IMR-90 (cell line): ENCODE data around the gene ECM2.

ENCODE experiments used
- CEBPB ChIP-seq: IDR thresholded peaks from 2 replicates; pipeline ENCODE4 v1.6.1; 2012; ENCODE audit warnings: low read depth, low read length, improper control_type of control experiment
- FOS ChIP-seq: fragments of 150-350 bp; IDR thresholded peaks from 2 replicates; pipeline ENCODE4 v1.6.1; 2016; ENCODE audit warnings: low read depth, low read length
- MAFK ChIP-seq: IDR thresholded peaks from 2 replicates; pipeline ENCODE4 v1.6.1; 2012; ENCODE audit warnings: low read depth, low read length, improper control_type of control experiment
- MAZ ChIP-seq: IDR thresholded peaks from 2 replicates; pipeline ENCODE4 v1.6.1; 2012; ENCODE audit warnings: low read depth, mild to moderate bottlenecking, low read length, improper control_type of control experiment, moderate library complexity, borderline replicate concordance
- POLR2A ChIP-seq: IDR thresholded peaks from 2 replicates; pipeline ENCODE4 v1.6.1; 2012; ENCODE audit warnings: mild to moderate bottlenecking, low read depth, low read length
- RAD21 ChIP-seq: IDR thresholded peaks from 2 replicates; pipeline ENCODE4 v1.6.1; 2012; ENCODE audit warnings: low read length, improper control_type of control experiment
- RCOR1 ChIP-seq: IDR thresholded peaks from 2 replicates; pipeline ENCODE4 v1.6.1; 2012; ENCODE audit warnings: mild to moderate bottlenecking, low read length, improper control_type of control experiment; ENCODE audit not compliant: insufficient replicate concordance
- SMC3 ChIP-seq: fragments of 150-350 bp; IDR thresholded peaks from 2 replicates; pipeline ENCODE4 v1.6.1; 2016; ENCODE audit warnings: low read depth, mild to moderate bottlenecking, antibody characterized with exemption, low read length, moderate library complexity
- TF ChIP-seq, protein P1 (sequence below): conservative IDR thresholded peaks from 2 replicates; pipeline ENCODE4 v1.5.1; 2012; ENCODE audit warnings: mild to moderate bottlenecking, low read depth, low read length, improper control_type of control experiment
- TF ChIP-seq, protein P2 (sequence below): fragments of 150-350 bp; IDR thresholded peaks from 2 replicates; pipeline ENCODE4 v1.6.1; 2017; ENCODE audit warnings: mild to moderate bottlenecking, antibody characterized with exemption, low read length, low read depth

DNA sequence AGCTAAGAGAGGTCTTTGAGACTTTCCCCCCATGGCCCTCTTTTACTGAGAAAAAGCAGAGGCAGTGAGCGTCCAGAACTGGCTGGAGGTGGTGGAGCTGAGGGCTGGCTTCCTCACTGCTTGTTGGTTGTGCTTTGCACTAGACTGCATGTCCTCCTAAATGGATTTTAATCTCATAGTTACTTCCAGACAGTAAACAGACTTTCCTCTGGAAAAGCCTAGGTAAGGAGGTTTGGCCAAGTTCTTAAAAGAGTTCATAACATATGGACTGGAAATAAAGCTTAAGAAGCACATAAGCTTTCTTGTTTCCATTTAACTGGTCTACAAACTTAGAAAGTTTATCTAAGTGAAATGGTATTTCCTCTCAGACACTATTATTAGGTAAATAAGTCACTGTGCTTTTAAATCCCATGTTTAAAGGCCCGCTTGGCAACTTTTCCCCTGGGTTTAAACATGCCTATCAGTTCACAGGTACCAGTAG is 55.5 kb downstream of the ECM2 start:
- TF ChIP-seq POLR2A (no peak), RCOR1 (no peak), CEBPB (no peak), SMC3 (no peak), MAZ (no peak), MAFK (no peak), RAD21 (no peak), FOS (no peak)
- TF ChIP-seq, protein P1, sequence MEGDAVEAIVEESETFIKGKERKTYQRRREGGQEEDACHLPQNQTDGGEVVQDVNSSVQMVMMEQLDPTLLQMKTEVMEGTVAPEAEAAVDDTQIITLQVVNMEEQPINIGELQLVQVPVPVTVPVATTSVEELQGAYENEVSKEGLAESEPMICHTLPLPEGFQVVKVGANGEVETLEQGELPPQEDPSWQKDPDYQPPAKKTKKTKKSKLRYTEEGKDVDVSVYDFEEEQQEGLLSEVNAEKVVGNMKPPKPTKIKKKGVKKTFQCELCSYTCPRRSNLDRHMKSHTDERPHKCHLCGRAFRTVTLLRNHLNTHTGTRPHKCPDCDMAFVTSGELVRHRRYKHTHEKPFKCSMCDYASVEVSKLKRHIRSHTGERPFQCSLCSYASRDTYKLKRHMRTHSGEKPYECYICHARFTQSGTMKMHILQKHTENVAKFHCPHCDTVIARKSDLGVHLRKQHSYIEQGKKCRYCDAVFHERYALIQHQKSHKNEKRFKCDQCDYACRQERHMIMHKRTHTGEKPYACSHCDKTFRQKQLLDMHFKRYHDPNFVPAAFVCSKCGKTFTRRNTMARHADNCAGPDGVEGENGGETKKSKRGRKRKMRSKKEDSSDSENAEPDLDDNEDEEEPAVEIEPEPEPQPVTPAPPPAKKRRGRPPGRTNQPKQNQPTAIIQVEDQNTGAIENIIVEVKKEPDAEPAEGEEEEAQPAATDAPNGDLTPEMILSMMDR = no peak
- TF ChIP-seq, protein P2, sequence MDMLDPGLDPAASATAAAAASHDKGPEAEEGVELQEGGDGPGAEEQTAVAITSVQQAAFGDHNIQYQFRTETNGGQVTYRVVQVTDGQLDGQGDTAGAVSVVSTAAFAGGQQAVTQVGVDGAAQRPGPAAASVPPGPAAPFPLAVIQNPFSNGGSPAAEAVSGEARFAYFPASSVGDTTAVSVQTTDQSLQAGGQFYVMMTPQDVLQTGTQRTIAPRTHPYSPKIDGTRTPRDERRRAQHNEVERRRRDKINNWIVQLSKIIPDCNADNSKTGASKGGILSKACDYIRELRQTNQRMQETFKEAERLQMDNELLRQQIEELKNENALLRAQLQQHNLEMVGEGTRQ = no peak
